Kidney tubule cell (primary cell): ENCODE results near the gene CSNK1G3.
"Not testable (repeated sequence)": the region's sequence is repeated elsewhere in the genome, so short reads cannot be mapped to it uniquely, and the experiment has no call there.

Experiments used
- DNase-seq: peaks from one replicate; pipeline ENCODE4 v3.0.0-alpha.2; 2018; ENCODE audit warnings: low spot score

Gene CSNK1G3

GRCh38 chr5:123511648-123512605 lies at the start of gene CSNK1G3:
Gene CSNK1G3, plus strand, starts transcription at chr5:123512177. Its CDS starts 33,487 bp downstream, at chr5:123545664.
- peak; percentile 99 for DNase-seq

DNA sequence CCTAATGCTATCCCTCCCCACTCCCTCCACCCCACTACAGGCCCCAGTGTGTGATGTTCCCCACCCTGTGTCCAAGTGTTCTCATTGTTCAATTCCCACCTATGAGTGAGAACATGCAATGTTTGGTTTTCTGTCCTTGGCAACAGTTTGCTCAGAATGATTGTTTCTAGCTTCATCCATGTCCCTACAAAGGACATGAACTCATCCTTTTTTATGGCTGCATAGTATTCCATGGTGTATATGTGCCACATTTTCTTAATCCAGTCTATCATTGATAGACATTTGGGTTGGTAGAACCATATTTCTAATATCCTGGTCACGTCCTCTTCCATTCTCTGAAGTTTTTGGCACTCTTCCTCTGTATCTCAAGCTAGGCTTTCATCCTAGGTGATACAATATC lies 45.1 kb upstream of the CSNK1G3 start:
- not testable (repeated sequence) for DNase-seq

DNA sequence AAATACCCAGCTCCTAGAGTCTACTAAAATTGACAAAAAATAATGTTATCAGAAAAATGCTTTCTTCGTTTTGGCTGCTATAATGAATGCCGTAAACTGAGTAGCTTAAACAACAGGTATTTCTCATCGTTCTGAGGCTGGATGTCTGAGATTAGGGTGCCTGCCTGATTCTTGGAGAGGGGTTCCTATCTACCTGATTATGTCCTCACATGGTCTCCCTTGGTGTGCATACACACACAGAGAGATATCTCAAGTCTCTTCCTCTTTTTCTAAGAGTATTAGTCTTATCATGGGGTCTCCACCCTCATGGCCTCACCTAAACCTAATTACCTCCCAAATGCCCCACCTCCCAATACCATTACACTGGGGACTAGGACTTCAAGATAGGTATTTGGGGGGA lies 40.6 kb upstream of the CSNK1G3 start:
- DNase-seq, result no peak

GRCh38 chr5:123472150-123472924 lies 39.6 kb upstream of the CSNK1G3 start:
- no peak for DNase-seq

DNA sequence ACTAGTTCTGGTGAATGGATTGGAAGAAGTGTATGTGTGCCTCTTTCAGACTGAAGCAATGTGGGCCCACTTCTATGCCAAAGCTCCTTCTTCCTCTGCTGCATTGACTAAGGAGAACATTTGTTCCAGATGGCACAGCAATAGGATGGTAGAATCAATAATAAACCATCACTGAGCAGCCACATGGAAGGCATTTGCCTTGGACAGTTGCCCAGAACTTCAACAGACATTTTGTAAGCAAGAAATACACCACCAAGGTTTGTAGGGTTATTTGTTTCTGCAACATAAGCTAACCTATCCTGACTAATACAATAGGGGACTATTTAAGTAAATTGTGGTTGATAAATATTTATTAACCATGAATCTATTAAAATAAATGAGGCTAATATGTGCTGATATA lies 37.7 kb upstream of the CSNK1G3 start:
- DNase-seq, result no peak

GRCh38 chr5:123476731-123477130 lies 35.2 kb upstream of the CSNK1G3 start:
- DNase-seq, result no peak

GRCh38 chr5:123478546-123478945 lies 33.4 kb upstream of the CSNK1G3 start:
- DNase-seq, result no peak

- DNase-seq, result no peak
Observed at GRCh38 chr5:123482258-123482657, 29.7 kb upstream of the CSNK1G3 start.

DNA sequence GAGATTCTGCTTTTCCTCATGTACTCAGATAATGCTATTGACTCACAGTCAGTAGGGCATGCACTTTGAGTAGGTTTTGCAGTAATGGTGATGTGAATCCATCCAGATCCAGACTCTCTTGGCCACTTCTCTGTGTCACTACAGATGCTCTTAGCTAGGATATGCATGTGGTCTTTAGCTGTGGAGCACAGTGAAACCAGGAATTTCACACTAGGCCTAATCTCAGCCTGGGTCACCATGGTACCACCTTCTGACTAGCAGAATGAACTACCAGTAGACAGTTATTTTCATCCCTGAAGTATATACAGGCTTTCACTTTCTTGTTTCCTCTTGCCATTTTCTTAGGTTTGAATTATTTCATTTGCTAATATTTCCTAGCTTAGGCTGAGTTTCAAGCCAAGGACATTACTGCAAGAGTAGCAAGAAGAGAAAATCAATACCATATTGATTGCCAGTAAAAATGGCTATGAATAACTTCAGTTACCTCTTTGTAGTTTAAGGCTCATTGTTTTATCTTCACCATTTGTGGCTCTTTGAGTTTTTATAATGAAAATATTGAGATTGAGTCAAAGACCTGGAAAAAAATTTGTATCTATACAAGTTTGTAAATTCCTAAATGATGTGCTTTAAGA lies 28.4 kb upstream of the CSNK1G3 start:
- no peak for DNase-seq

- no peak for DNase-seq
Observed at GRCh38 chr5:123485275-123485674, 26.7 kb upstream of the CSNK1G3 start.

DNA sequence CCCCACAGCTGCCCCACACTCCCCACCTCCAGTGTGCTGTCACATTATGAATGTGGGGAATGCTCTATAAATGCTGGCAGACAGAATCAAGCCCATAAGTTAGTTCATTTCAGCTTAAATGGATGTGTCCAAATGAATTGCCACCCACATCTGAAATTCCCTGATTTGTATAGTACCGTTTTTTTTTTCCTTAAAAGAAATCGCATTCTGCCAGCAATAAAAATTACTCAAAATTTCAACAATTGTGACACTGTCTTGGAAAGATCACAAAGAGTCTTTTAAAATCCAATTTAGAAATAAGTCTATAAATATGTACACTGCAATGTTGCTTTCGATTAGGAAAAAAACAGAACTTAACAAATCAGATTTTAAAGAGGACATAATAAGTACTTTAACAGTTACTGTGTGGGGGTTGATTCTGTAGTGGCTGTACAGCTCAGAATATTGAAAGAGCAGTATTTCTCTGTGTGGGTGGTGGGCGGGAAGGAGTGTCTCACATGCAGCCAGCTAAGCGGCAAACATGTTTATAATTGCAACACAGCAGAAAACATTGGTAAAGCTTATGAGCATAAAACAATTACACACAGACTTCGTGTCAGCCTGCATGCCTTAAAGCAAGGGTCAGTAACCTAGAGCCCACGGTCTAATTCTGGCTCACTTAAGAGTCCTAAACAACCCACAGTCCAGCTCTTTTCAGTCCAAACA lies 24.9 kb upstream of the CSNK1G3 start:
- no peak for DNase-seq

GRCh38 chr5:123490974-123491373 lies 21.0 kb upstream of the CSNK1G3 start:
- DNase-seq, result no peak

GRCh38 chr5:123495211-123495610 lies 16.8 kb upstream of the CSNK1G3 start:
- DNase-seq, result not testable (repeated sequence)

DNA sequence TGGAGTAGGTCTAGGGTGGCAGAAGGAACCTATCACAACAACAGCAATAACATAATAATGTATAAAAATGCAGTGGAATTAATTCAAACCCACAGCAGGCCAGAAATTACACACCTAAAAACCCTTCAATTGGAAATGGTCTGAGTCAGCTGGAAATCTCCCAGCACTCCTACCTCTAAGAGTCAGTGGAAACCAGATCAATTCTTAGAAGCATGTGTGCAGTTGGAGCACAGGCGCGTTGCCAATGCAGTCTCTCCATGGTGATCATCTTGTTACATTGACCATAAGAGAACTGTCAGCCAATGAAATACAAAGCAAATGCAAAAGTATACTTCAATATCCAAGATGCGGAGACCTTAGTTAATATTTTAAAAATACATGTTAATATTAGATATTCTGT lies 15.1 kb upstream of the CSNK1G3 start:
- peak; percentile 7 for DNase-seq

DNA sequence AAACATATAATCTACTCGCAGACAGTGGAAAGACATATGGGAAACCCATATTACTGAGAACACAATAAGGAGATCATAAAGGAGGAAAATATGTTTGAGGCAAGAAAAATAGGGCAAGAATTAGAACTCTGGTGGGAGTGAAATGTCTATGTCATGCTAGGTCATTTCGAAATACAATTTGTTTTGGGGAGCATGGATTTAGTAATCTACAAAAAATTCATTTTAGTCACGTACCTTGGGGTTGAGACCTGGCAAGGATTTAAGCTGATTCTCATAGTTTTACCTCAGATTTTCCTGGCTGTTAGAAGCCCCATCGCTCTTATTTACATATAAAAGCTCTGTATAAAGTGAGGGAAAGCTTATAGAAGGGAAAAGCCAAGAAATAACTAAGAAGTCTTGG lies 11.5 kb upstream of the CSNK1G3 start:
- DNase-seq, result no peak

DNA sequence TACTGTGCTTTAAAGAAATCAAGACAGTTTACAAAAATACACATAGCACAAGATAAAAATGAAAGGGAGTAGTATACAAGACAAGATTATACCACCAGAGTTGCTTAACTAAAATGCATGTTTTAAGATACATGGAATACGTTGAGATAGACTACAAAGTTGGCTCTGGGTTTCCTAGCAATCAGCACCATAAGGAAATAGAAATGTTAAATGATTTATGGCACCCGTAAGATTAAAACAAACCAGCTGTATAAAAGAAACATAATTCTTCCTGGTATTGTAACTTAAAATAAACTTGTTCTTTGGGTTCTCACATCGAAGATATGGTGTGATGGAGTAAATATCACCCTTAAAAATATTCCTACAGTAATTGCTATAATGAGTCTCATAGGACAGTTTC lies 9.9 kb upstream of the CSNK1G3 start:
- DNase-seq, result no peak

DNA sequence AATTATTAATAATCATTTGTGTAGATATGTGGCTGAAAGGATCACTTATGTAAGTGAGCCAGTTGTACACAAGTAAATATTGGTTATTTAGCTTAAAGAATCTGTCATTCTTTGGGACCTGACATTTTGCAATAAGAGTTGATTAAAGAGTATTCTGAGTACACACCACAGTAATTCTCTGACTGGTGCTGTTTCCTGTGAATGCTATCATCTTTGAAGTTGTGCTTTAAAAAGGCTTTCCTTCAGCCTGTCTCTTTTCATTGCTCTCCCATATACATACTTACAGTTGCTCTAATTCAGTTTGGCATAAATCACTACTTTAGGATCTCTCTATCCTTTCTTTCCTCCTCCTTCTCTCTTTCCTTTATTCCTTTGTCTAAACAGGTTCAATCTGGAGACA lies 8.7 kb upstream of the CSNK1G3 start:
- no peak for DNase-seq

GRCh38 chr5:123505633-123506032 lies 6.3 kb upstream of the CSNK1G3 start:
- no peak for DNase-seq

- DNase-seq, result no peak
Observed at GRCh38 chr5:123508441-123508840, 3.5 kb upstream of the CSNK1G3 start.

GRCh38 chr5:123511290-123511647 lies 708 bp upstream of the CSNK1G3 start:
- peak; percentile 59 for DNase-seq

GRCh38 chr5:123512611-123513461 lies 859 bp downstream of the CSNK1G3 start:
- peak; percentile 42 for DNase-seq
